GM23248 (cell line): ENCODE data around the gene CCNYL1.

ENCODE experiments used
- EZH2 ChIP-seq: fragments of 200-600 bp; sonication (generic); IDR thresholded peaks from 2 replicates; pipeline ENCODE4 v1.6.1; 2018; ENCODE audit warnings: antibody characterized with exemption, mild to moderate bottlenecking; ENCODE audit not compliant: insufficient read depth, poor library complexity, severe bottlenecking
- EZH2phosphoT487 ChIP-seq: fragments of 200-600 bp; sonication (generic); IDR thresholded peaks from 2 replicates; pipeline ENCODE4 v1.6.1; 2018; ENCODE audit warnings: antibody characterized with exemption, moderate library complexity, mild to moderate bottlenecking, low read depth; ENCODE audit not compliant: insufficient read depth

DNA sequence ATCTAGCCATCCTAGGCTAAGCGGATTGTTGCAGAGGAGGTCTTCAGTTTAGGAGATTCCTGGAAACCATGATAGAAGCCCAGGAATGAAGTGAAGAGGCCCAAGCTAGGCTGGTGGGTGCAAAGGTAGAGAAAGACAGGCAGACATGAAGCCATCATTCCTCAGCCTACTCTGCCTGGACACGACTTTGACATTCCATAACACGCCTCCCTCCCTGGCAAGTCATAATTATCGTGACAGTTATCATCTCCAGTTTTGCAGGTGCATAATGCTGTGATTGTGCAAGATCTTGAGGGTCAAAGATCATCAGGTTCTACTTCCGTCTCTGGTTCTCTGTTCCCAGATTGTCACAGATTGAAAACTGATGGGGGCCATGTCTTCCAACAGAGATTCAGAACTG is 73.5 kb downstream of the CCNYL1 start:
- TF ChIP-seq EZH2phosphoT487: no peak
- no peak for TF ChIP-seq EZH2
